ENCODE data around the gene CELSR1. TPM values are rescaled to one million over a fixed set of nuclear protein-coding genes. Genes with fewer than 3 reads are reported as not detected.
"Not testable (repeated sequence)": the region's sequence is repeated elsewhere in the genome, so short reads cannot be mapped to it uniquely, and the experiment has no call there.

Gene CELSR1
- total RNA-seq, 1 donor from 2014 or later: 0.73 TPM

DNA sequence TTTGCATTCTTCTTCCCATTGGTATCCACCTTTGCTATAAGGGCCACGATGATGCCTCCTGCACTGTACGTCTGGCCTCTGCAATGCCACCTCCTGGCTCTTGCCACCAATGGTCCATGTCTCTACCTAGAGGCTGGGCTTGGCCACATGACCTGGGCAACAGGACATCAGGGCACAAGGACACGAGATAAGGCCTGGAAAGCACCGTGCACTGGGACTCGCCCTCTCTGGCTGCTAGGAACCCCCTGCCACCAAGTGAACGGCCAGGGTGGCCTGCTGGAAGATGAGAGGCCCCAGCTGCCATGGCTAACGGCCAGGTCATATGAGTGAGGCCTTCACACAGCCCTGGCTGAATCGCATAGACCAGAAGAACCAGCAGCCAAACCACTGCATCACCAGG lies 114.5 kb downstream of the CELSR1 start:
- no peak for DNase-seq (ENCODE audit: low read depth, low spot score)

DNA sequence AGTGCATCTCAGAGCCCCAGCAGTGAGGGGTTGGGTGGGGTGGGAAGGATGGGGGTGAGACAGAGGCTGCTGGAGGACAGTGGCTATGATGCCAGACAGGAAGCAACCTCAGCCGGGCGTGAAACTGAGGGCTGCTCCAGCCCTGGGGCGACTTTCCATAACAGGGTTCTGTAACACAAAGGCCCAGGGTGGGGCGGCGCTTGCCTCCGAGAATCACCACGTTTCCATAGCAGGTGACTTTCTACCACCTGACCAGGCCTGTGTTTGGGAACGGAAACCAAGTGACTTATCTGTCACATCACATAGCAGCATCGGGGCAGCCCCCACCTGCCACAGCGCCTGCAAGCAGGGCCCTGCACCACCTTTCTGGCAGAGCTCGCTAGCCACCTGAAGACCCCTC lies 116.2 kb downstream of the CELSR1 start:
- no peak for DNase-seq (ENCODE audit: low read depth, low spot score)

DNA sequence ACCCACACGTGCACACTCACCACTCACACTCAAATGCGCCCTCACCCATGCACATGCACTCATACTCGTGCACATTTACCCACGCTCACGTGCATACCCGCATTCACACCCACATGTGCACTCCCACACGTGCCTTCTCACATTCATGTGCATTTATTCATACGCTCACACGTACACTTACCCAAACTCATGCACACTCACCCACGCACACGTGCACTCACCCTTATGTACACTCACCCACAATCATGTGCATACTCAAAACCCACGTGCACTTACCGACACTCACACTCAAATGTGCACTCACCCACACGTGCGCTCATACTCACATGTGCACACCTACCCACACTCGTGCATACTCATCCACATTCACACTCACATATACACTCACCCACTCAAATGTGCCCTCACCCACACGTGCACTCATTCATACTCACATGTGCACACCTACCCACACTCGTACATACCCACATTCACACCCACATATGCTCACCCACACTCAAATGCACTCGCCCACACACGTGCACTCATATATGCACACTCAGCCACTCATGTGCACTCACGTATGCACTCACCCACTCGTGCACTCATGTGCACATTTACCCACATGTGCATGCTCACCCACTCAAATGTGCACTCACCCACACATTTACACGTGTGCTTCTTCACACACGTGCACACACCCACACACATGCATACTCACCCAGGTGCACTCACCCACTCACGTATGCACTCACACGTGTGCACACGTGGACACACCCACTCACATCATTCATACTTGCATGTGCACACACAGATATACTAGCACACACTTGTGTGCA lies 117.5 kb downstream of the CELSR1 start:
- DNase-seq (ENCODE audit: low read depth, low spot score): no peak

DNA sequence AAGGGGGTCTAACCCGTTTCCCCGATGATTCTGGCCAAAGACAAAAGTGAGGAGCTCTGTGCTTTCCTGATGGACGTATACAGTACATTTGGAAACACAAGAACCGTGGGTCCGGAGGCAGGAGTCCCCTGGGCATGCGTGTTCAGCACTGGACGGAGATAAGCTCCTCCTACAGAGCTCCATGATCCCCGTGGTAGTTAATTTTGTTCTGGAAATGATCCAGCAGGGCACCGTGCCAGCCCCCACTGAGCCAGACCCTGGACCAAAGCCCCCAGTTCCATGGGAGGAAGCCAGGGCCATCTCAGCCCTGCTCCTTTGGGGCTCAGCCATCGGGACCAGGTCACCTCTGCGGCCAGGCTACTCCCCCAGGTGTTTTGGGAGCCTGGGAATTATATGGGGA lies 118.6 kb downstream of the CELSR1 start:
- DNase-seq (ENCODE audit: low read depth, low spot score): no peak

DNA sequence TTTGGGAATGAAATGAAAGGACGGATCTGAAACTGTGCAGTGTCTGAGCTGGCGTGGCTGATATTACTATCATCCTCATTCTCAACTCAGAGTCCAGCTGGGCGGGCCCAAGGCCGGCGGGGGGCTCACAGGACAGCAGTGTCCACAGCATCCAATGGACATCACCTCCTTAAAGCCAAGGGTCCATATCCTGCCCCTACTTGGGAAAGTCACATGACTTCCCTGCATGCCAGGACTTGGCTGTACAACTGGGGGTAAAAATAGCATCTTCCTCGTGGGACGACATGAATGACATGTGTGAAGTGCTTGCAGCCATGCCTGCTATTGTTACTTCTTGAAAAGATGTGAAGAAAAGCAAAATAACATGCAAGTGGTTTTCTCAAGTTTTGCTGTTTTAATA lies 119.7 kb downstream of the CELSR1 start:
- no peak for DNase-seq (ENCODE audit: low read depth, low spot score)

DNA sequence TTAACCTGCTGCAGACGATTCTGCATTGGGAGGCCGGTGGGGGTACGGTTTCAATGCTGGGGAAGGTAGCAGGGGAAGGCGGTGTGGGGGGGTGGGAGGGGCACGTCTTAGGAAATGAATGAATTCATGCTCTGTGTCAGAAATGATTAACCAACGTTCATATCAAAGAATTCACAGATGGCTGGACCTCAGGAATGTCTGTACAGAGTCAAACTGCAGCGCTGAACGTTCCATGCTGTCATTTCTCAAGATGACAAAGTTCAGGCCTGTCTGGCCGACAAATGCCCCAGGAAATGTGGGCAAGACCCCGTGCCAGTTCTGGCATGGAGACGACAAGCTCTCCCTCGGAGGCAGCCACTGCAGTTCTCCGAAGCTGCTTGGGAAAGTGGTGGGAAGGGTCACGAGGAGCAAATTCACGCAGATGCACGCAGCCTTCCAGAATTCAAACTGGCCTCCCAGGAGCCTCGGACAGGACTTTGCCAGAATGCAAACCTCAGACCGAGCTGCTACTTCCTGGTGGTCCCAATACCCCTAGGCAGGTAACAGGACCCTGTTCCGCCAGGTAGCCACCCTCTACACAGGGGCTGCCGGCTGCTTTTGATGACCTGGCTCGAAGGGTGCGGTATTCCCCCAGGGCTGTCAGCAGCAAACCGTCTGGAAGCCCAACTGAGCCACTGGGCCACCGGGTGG lies 120.4 kb downstream of the CELSR1 start:
- no peak for DNase-seq (ENCODE audit: low read depth, low spot score)

DNA sequence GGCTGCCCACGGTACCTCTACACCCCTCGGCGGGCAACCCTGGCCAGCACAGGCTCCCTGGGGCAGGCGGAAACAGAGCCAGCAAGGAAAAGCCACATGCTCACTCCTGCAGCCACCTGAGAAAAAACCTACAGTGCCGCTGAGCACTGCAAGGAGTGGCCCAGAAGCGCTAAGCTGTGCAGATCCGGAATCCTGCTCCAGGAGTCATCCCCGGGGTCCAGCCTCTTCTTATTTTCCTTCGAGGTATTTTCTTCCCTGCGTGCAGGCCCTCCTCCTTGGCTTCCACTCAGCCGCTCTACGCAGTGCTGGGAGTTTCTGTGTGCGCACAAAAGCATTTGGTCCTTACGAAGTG lies 120.9 kb downstream of the CELSR1 start:
- DNase-seq (ENCODE audit: low read depth, low spot score): no peak

DNA sequence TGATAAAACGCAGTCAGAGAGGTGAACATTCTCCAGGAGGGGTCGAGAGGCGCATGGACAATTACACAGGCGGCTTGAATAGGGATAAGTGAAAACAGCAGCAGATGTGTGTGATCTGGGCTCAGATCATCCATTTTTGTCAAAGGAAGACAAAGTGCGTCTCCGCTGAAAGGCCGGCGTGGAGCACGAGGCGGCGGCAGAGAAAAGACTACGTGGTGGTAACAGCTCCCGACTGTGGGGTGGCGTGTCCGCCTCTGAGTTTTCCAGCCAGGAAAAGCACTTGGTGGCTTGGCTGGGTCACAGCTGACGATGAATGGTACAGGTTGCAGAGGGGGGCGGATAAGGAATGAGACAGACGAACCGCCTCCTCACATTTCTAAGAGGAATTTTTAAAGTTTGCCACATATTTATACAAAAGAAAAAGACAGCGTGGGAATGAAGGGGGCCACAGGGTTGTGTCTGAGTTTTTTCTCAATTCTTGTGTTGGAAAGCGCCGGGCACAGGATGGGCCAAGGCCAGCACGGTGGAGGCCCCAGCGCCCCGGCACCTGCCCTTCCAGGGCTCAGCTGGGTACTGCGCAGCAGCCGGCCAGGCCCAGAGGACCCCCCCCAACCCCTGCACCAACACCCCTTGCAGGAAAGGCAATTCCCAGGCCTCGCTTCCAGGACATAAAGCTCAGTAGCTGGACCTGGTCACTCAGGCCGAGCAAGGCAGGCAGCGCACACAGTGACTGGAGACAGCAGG lies 121.5 kb downstream of the CELSR1 start:
- DNase-seq (ENCODE audit: low read depth, low spot score): no peak

DNA sequence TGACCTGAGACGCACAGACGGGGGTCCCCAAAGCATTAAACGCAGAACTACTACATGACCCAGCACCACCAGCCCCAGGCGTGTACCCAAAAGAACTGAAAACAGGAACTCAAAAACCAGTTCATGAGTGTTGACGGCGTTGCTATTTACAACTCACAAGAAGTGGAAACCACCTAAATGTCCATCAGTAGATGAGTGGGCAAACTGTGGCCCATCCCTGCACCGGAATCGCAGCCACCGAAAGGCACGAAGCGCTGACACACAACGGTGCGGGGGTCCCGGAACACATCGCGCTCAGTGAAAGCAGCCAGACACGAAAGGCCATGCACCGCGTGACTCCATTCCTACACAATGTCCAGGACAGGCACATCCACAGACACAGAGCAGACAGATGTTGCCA lies 122.7 kb downstream of the CELSR1 start:
- DNase-seq (ENCODE audit: low read depth, low spot score): no peak

DNA sequence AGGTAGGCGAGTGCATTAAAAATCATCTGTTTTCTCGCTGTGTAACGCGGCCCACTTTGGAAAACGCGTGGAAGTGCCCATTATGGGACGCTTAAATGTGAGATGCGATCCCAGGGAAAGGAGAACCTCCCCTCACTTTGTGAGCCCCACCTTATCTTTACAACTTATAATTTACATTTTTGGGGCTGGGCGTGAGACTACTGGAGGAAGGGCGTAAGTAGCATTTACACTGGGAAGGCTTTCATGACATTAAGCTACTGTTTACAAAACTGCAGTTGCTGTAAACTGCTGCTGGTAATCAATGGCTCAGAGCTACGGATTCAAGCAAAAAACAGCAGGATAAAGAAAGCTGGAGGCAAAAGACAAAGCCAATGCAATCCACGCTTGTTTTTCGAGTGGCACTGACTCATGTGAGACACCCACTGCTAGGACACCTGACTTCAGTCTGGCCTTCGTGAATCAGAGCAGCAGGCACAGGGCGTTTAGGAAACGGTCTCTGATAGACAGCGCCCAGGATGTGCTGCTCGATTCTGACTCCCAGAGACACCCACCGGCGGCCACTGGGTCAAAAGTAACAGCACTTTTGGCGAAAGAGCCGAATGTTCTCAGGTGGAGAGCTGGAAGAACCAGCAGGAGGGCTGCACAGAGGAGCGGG lies 123.6 kb downstream of the CELSR1 start:
- DNase-seq (ENCODE audit: low read depth, low spot score): no peak

DNA sequence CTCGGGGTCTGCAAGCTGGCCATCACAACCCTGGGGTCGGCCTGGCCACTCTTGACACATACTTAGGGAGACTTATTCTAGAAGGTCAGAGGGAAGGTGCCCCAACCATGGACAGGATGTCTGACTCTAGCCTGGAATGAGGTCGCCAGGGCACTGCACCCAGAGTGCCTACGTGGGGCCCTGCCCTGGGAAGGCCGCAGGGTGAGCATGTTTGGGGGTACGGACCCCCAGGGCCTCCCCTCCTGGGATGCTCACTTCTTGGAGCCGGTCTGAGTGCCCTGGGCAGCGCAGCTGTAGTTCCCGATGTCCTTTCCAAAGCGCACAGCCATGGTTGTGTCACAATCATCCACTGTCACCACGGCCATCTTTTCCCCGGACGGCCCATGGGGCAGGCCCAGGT lies 126.1 kb downstream of the CELSR1 start:
- no peak for DNase-seq (ENCODE audit: low read depth, low spot score)

DNA sequence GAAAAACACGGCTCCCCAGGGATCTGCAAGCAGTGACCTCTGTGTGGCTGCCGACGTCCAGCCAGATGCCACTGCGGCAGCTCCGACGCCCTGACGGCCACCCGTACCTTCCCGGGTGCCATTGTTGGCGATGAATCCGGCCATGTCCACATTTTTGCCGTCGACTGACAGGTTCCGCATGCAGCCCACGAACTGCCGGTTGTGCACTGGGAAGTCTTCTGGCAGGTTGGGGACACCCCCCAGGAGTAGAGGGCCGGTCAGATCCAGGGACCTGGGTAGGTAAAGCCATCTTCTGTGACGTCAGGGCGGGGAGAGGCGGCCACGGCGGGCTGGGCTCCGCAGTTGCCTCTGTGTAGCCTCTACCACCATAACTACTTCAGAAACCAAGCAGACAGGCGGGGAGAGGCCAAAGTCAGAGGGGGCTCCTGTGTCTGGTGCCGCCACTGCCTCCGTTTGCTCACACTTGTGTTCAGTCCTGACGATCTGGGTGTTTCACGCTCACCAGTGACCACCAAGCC lies 127.1 kb downstream of the CELSR1 start:
- DNase-seq (ENCODE audit: low read depth, low spot score): no peak

DNA sequence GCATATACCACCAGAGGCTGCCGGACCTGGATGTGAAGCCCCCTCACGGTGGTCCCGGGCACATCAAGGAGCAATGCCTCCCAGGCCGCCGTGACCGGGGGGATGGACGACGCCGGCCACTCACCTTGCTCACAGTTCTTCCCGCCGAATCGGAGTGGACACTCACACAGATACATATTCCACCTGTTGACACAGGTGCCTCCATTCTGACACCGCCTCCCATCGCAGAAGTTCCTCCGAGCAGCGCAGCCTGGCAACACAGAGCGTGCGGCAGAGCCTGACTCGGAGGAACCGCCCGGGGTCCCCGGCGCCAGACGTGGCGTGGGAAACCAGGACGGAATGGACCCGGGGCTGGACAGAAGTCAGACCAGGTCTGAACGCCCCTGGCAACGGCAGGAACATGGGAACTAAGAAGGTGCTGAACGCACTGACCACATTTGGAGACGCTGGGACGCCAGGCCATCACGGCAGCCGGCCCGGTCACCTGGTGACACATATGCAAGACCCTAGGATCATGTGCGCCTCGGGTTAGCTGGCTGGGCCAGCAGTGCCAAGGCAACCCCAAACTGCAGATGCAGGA lies 127.7 kb downstream of the CELSR1 start:
- no peak for DNase-seq (ENCODE audit: low read depth, low spot score)

DNA sequence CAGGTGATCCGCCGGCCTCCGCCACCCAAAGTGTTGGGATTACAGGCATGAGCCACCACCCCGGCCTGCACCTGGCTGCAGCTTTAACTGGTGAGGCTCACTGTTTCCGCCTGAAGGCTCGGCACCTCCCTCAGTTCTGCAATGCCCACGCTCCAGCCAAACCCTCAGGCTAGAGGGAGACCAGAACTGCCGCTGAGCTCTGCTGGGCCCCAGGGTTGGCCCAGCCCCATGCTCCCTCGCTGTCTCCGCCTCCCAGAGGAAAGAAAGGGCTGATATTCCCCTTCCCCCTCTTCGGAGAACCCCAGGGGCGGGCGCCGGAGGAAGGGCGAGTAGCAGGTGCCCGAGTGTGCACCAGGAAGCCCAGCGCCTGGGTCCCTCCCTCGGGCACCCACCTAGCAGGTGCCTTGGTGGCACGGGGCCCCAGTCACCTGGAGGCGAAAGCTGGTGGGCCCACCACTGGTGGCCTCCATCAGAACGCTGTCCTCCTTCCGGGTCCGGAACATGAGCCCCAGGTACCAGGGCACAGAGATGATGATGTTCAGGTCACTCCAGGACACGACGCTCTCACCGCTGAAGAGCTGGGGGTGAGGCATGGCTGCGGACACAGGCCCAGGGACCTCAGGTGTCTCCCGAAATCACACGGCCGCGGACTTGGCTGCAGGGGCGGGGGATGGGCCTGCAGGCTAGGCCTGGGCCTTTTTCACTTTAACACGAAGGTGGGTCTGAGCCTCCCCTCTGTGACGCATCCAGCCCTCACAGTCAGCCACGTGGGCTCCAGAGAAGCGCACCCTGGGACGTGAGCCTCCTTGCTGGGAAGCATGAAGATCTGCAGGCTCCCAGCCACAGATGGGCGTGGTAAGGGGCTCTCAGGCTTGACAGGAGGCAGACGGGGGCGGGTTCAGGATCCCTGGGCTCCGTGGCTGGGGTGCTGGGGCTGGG lies 128.6 kb downstream of the CELSR1 start:
- DNase-seq (ENCODE audit: low read depth, low spot score): no peak

DNA sequence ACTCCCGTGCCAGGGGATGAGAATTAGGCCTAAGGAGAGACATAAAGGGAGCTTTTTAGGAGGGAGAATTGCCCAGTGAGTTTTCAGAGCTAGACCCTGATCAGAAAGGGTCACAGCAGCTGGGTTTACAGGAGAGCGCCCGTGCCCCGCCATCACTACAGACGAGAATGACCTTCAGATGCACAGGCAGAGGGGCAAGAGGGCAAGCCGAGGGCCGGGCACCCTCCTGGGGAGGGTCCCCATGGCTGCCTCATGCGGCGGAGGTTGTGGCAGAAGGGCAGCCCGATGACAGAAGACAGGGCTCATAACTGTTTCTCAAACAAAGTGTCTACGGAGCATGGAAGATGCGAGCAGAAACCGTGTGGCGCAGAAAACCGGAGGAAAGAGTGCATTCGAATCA lies 129.7 kb downstream of the CELSR1 start:
- DNase-seq (ENCODE audit: low read depth, low spot score): no peak

DNA sequence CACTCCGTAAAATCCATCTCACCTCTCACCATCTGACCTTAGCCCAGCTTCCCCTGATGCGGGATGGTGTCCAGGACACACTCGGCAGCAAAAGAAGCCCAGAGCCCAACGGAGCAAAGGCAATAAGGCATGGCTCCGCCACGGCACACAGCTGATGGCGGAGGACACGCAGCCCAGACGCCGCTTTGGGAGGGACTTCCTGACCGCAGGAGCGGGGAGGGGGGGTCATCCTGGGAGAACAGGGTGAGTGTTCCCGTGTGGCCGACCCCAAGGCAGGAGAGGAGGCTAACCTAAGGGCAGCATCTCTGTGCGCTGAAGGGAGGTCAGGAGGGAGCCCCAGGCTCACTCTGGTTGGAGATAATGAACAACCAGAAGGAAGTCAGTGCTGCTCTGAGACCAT lies 130.6 kb downstream of the CELSR1 start:
- no peak for DNase-seq (ENCODE audit: low read depth, low spot score)

DNA sequence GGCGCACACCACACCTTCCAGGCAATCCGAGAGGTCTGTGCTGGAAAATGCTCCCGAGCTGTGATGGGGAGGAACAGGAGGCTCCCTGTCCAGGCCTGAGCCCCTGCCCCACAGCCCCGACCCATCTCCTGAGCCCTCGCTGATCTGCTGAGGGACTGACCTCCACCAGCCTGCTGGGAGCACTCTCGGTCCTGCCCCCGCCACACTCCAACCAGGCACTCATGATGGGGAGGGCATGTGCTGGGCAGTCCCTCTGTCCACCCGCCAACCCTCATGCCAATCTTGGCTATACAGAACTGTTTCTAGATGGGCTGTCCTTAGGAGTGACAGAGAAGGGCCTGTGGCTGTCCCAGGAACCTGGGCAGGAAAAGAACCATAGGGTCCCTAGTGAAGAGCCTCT lies 131.1 kb downstream of the CELSR1 start:
- DNase-seq (ENCODE audit: low read depth, low spot score): no peak

DNA sequence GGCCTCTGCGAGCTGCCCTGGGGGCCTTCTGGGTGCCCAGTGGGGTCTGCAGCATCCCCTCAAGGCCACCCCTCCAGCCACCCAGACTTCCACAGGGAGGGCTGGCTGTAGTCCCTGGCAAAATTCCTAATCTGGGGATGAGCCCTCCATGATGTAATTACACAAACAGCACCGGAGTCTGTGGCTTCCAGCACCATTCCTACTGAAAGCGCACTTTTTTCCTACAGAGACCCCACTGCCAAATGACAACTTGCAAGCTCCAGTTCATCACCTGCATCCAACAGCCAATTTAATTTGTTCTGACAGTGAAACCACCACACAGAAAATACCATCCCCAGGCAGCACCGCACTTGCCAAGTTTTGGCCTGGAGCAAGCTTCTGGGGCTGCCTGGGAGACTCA lies 131.5 kb downstream of the CELSR1 start:
- no peak for DNase-seq (ENCODE audit: low read depth, low spot score)

DNA sequence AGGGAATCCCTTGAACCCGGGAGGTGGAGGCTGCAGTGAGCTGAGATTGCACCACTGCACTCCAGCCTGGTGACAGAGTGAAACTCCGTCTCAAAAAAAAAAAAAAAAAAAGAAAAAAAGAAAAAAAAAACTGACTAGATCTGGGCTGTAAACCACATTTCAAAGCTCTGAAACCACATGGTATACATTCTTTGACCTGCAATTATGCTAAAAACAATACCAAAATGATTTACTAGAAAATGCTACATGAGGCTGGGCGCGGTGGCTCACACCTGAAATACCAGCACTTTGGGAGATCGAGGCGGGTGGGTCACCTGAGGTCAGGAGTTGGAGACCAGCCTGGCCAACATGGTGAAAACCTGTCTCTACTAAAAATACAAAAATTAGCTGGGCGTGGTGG lies 133.5 kb downstream of the CELSR1 start:
- not testable (repeated sequence) for DNase-seq (ENCODE audit: low read depth, low spot score)

DNA sequence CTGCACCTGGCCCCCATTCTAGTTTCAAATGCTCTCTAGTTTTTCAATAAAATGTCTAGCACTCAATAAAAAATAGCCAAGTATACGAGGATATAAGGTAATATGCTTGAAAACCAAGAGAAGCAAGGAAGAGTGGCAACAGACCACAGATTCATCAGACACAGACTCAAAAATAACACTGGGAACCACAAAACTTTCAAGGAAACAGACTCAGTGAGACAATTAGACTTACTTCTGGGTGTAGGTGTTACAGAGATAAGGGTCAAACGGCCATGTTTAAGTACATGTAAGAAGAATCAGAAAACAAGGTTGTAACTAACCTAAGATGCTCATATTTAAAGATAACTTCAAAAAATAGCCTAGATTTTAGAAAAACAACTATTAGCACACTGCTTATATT lies 134.9 kb downstream of the CELSR1 start:
- DNase-seq (ENCODE audit: low read depth, low spot score): no peak
